Astrocyte (in vitro differentiated cells and primary cell): Measurements from ENCODE around the gene ACSBG1. TPM values are rescaled to one million over a fixed set of nuclear protein-coding genes. Genes with fewer than 3 reads are reported as not detected.

Experiments used
- DNase-seq: peaks from one replicate; pipeline ENCODE4 v3.0.0-alpha.2; 2010; ENCODE audit warnings: low read depth
- FAIRE-seq: peaks from 2 replicates; lab custom pipeline; 2011; peaks lifted over from hg19 to GRCh38; lab: Jason Lieb, UNC
- H2AFZ ChIP-seq: 2 replicates; pipeline ENCODE4 v1.6.0; 2012; ENCODE audit warnings: low read depth, low read length, inconsistent platforms
- H3K27ac ChIP-seq: 2 replicates; pipeline ENCODE4 v1.5.1; 2011; ENCODE audit warnings: low read depth, low read length, inconsistent platforms
- H3K27me3 ChIP-seq: 2 replicates; pipeline ENCODE4 v1.6.0; 2011; ENCODE audit warnings: low read length, inconsistent platforms; ENCODE audit not compliant: insufficient read depth
- H3K36me3 ChIP-seq: 2 replicates; pipeline ENCODE4 v1.5.1; 2011; ENCODE audit warnings: low read length, inconsistent platforms; ENCODE audit not compliant: insufficient read depth
- H3K4me1 ChIP-seq: 2 replicates; pipeline ENCODE4 v1.5.1; 2011; ENCODE audit warnings: low read length, inconsistent platforms; ENCODE audit not compliant: insufficient read depth
- H3K4me2 ChIP-seq: 2 replicates; pipeline ENCODE4 v1.6.0; 2012; ENCODE audit warnings: low read length, inconsistent platforms
- H3K4me3 ChIP-seq: 2 replicates; pipeline ENCODE4 v1.5.1; 2011; ENCODE audit warnings: low read depth, mild to moderate bottlenecking, low read length, inconsistent platforms; ENCODE audit not compliant: insufficient read depth
- H3K79me2 ChIP-seq: 2 replicates; pipeline ENCODE4 v1.6.0; 2012; ENCODE audit warnings: mild to moderate bottlenecking, low read length, inconsistent platforms; ENCODE audit not compliant: insufficient read depth
- H3K9ac ChIP-seq: 2 replicates; pipeline ENCODE4 v1.6.0; 2012; ENCODE audit warnings: mild to moderate bottlenecking, low read length, inconsistent platforms
- H3K9me3 ChIP-seq: 2 replicates; pipeline ENCODE4 v1.5.1; 2012; ENCODE audit warnings: low read depth, mild to moderate bottlenecking, low read length, inconsistent platforms; ENCODE audit not compliant: insufficient read depth
- H4K20me1 ChIP-seq: 2 replicates; pipeline ENCODE4 v1.6.0; 2012; ENCODE audit warnings: low read length, inconsistent platforms; ENCODE audit not compliant: insufficient read depth
- H3K27ac Mint-ChIP-seq: one replicate; pipeline ENCODE4 v1.8.0; 2021; ENCODE audit warnings: mild to moderate bottlenecking, mixed read lengths; ENCODE audit not compliant: unreplicated experiment
- H3K27me3 Mint-ChIP-seq: one replicate; pipeline ENCODE4 v1.8.0; 2021; ENCODE audit warnings: low read depth, mixed read lengths; ENCODE audit not compliant: unreplicated experiment
- H3K36me3 Mint-ChIP-seq: one replicate; pipeline ENCODE4 v1.8.0; 2021; ENCODE audit warnings: low read depth, mixed read lengths; ENCODE audit not compliant: unreplicated experiment
- H3K4me1 Mint-ChIP-seq: one replicate; pipeline ENCODE4 v1.8.0; 2021; ENCODE audit warnings: low read depth, mixed read lengths; ENCODE audit not compliant: unreplicated experiment
- H3K4me3 Mint-ChIP-seq: one replicate; pipeline ENCODE4 v1.8.0; 2021; ENCODE audit warnings: mild to moderate bottlenecking, moderate library complexity, mixed read lengths; ENCODE audit not compliant: unreplicated experiment
- H3K9me3 Mint-ChIP-seq: one replicate; pipeline ENCODE4 v1.8.0; 2021; ENCODE audit warnings: mild to moderate bottlenecking, mixed read lengths; ENCODE audit not compliant: unreplicated experiment
- CTCF ChIP-seq: IDR thresholded peaks from 2 replicates; pipeline ENCODE4 v1.5.1; 2011; ENCODE audit warnings: low read depth, mild to moderate bottlenecking, inconsistent platforms, low read length, moderate library complexity; ENCODE audit not compliant: insufficient read depth
- EZH2 ChIP-seq: IDR thresholded peaks from 2 replicates; pipeline ENCODE4 v1.6.1; 2012; ENCODE audit warnings: mild to moderate bottlenecking, low read length, inconsistent platforms; ENCODE audit not compliant: insufficient read depth
- total RNA-seq: library from RNA; stranded (reverse); gene quantifications from 2 replicates; pipeline ENCODE4 v1.2.1, GENCODE V29; 2021

Gene ACSBG1
- total RNA-seq, 1 donor from 2014 or later, result not detected

- Mint-ChIP-seq H3K4me1 (peaks cover 2% of the 10 kb centered on the region), H3K4me3 (no peak overlapping the region), H3K36me3 (no peaks in the 10 kb centered on the region), H3K9me3 (no peaks in the 10 kb centered on the region), H3K27ac (no peak overlapping the region), H3K27me3 (peaks cover 35% of the 10 kb centered on the region)
- Histone ChIP-seq H3K79me2 (no peaks in the 10 kb centered on the region), H2AFZ (no peak overlapping the region), H3K4me1 (peaks cover 9% of the 10 kb centered on the region), H3K9me3 (no peaks in the 10 kb centered on the region), H3K27ac (no peak overlapping the region), H4K20me1 (no peaks in the 10 kb centered on the region), H3K27me3 (no peaks in the 10 kb centered on the region), H3K36me3 (no peaks in the 10 kb centered on the region), H3K4me3 (no peak overlapping the region), H3K9ac (no peak overlapping the region), H3K4me2 (no peak overlapping the region)
- no peak for DNase-seq
- TF ChIP-seq CTCF, result no peak
- no peak for TF ChIP-seq EZH2
- no peak for FAIRE-seq
Observed at GRCh38 chr15:78266806-78267205, 32.4 kb upstream of the ACSBG1 start.

GRCh38 chr15:78266229-78266628, 31.9 kb upstream of the ACSBG1 start:
- no peak for FAIRE-seq
- H3K27ac ChIP-seq, result no peak overlapping the region
- H3K79me2 ChIP-seq, result no peaks in the 10 kb centered on the region

More at GRCh38 chr15:78266229-78266628, 31.9 kb upstream of the ACSBG1 start:
- Histone ChIP-seq H3K4me3 (no peak overlapping the region), H3K9me3 (no peaks in the 10 kb centered on the region), H3K4me1 (peaks cover 9% of the 10 kb centered on the region), H3K9ac (no peak overlapping the region), H4K20me1 (no peaks in the 10 kb centered on the region), H3K36me3 (no peaks in the 10 kb centered on the region), H2AFZ (no peak overlapping the region), H3K4me2 (no peak overlapping the region), H3K27me3 (no peaks in the 10 kb centered on the region)
- Mint-ChIP-seq H3K9me3 (no peaks in the 10 kb centered on the region), H3K36me3 (no peaks in the 10 kb centered on the region), H3K27me3 (peaks cover 38% of the 10 kb centered on the region), H3K4me1 (peaks cover 2% of the 10 kb centered on the region), H3K27ac (no peak overlapping the region), H3K4me3 (no peak overlapping the region)
- TF ChIP-seq EZH2 (no peak), CTCF (no peak)
- DNase-seq, result no peak
